SKM-1 (cell line): ENCODE measurements around the gene UBN1.
A peak's percentile ranks its signal among the peaks of the same experiment; 100 is the strongest.

ENCODE experiments used
- DNase-seq: peaks from one replicate; lab custom pipeline; 2025; ENCODE audit not compliant: unreplicated experiment; lab: John Stamatoyannopoulos, UW

Gene UBN1

DNA sequence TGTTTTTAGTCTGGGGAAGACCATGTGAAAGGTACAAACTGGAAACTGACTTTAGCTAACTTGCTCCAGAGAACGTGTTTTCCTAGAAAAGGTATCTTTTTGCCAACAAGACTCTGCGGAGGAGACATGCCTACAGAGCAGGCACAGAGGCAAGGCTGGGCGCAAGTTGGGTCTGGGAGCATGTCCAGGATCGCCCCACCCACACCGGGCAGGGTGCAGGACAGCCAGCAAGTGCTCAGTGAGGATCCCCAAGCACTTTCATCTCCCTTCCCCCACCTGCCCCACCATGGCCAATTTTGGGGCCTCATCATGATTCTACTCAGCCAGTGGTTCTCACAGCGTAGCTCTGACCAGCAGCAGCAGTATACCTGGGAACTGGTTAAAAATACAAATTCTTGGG is 26.6 kb upstream of the UBN1 start:
- DNase-seq = no peak

DNA sequence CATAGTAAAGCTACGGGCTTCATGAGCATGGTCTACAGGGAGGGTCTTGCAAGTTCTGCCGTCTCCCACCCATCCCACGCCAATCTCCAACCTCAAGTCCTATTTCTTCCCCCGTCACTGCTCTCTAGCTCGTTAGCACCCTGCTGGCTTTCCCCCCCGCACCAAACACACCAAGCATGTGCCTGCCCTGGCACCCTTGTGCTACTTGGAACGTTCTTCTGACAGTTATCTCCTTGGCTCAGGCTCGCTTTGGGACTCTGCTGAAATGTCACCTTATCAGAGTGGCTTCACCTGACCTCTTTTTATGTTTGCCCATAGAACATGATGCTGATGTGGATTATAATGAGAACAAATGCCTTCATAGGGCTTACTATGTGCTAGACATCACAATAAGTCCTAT is 22.1 kb upstream of the UBN1 start:
- no peak for DNase-seq

GRCh38 chr16:4826526-4826925 is 20.8 kb upstream of the UBN1 start:
- DNase-seq = no peak

- no peak for DNase-seq
Measured at GRCh38 chr16:4826980-4827379, 20.3 kb upstream of the UBN1 start.

GRCh38 chr16:4828567-4829321 is 18.5 kb upstream of the UBN1 start:
- no peak for DNase-seq

GRCh38 chr16:4830408-4830807 is 16.9 kb upstream of the UBN1 start:
- DNase-seq = no peak

GRCh38 chr16:4831616-4832015 is 15.7 kb upstream of the UBN1 start:
- no peak for DNase-seq

GRCh38 chr16:4832698-4833343 is 14.5 kb upstream of the UBN1 start:
- no peak for DNase-seq

GRCh38 chr16:4833584-4833983 is 13.7 kb upstream of the UBN1 start:
- DNase-seq = no peak

DNA sequence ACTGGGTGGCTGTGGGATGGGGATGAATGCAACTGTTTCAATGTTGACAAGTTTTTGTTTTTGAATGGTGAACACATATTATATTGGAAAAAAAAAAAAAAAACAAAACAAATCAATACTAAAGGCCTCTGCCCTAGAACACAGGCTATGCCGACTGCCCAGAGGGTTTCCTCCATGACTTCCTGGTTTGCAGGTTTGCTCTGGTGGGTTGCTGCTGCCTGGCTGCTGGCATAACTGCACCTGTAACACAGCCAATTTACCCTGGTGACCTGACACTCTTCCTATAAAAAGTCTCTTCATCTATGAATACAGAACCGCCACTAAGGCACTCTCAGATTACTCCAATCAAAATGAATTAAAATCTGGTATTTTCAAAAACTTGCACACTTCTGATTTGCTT is 10.6 kb upstream of the UBN1 start:
- DNase-seq = no peak

DNA sequence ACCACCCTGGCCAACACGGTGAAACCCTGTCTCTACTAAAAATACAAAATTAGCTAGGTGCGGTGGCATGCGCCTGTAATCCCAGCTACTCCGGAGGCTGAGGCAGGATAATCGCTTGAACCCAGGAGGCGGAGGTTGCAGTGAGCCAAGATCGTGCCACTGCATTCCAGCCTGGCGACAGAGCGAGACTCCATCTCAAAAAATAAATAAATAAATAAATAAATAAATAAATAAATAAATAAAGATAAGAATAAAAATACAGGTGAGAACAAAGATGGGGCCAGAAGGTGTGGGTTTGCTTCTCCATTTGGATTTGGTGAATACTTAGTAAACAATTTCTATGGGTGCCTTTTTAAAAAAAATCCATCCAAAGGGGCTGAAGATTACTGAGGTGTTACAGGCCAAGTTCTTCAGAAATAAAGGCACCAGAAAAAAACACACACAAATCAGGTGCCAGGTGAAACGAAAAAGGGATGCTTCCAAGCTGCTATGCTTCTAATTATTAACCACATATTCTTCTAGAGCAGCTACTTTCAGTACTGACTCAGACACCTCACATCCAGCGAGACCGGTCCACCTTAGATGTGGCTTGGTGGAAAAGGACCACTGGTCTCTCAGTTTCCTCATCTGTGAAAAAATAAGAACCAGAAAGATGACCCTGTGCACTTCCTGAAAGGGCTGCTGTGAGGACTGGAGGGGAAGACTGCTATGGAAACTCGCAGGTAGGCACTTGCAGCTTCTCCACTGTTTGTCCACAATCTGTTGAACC is 9.4 kb upstream of the UBN1 start:
- no peak for DNase-seq

DNA sequence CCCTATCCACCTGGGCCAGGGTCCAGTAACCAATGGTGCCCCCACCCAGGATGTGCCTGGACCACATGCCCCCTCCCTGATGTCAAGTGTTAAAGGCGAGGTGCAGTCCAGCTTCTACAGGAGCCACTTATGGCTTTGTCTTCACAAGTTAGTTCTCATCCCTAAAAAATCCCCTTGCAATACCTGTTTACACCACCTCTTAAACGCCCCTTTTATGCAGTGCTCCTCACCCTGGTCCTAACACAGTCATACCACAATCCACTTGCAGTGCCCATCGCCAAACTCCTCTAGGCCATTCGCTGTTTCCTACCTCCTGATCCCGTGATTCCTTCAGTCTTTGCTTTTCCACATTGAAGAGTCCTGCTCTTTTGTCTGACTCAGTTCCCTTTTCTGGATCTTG is 7.3 kb upstream of the UBN1 start:
- no peak for DNase-seq

DNA sequence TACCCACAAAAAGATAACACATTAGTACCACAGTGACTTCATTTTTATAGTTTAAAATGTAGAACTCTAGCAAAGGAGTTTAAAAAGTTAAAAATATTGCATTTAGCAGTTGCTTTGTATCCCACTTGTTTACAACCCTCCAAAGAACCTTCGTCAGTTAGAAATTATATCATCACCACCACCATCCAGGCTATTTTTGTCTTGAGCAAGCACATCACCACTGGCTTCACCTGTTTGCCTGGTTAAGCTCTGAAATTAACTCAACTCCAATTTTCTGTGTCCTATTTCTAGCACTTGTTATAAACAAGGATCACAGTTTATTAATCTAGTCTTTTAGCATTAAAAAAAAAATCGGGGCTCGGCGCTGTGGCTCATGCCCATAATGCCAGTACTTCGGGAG is 6.3 kb upstream of the UBN1 start:
- no peak for DNase-seq

DNA sequence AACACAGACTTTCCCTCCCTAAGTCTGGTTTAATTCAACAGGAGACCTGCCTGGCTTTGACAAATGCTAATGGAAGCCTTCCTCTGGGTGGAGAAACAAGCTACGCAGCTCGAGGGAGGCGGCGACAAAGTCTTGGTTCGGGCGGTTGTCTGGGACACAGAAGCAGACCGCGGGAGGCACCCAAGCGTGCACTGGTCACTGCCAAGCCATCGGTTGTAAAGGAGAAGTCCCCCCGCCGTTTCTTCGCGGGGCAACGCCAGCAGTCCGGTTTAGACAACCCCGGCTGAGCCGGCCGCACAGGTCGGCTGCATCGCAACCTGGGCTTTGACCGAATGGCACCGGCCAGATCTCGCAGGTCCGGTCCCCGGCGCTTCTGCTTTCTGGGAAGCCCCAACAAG is 779 bp upstream of the UBN1 start:
- DNase-seq = peak; percentile 39

DNA sequence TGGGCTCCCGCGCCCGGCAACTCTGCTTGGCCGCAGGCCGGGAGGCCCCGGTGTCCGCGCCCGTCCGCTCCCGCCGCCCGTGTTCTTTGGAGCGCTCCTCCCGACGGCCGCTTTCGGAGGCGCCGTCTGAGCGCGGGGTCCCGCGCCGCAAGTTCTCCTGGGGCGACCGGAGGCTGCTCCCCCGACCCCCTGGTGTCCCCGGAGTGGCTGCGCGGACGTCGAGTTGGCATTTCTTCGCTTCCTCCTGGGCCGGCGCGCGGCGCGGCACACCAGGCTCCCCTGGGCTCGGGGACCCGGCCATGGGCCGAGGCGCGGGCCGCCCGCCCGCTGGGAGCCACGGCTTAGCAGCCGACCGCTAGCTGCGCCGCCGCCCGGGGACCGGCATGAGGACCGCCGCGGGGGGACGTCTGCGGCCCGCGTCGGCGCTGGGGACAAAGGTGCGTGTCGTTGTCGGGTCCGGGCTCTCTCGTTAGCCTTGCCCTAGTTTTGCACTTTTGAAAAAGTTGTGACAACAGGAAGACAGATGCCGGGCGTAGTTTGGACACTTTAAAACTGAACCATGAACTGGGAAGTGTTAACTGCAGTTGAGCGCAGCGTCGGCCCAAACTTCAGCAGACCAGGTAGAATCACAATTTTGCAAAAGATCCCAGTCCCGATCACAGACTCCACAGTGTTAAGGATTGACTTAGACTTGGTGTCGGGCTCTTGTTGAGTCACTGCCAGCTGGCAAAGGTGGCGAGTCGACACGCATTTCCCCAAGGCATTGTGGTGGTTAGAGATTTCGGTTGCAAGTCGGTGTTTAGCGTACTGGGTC is 700 bp downstream of the UBN1 start:
- no peak for DNase-seq

GRCh38 chr16:4850211-4850610 is 2.9 kb downstream of the UBN1 start:
- DNase-seq = no peak

- no peak for DNase-seq
Measured at GRCh38 chr16:4852221-4852872, 5.1 kb downstream of the UBN1 start.

- no peak for DNase-seq
Measured at GRCh38 chr16:4855371-4855770, 8.1 kb downstream of the UBN1 start.

- no peak for DNase-seq
Measured at GRCh38 chr16:4855804-4856203, 8.5 kb downstream of the UBN1 start.

GRCh38 chr16:4859190-4859899 is 12.1 kb downstream of the UBN1 start:
- DNase-seq = no peak
